Measurements from ENCODE around the gene RBM15. TPM values are rescaled to one million over a fixed set of nuclear protein-coding genes. Genes with fewer than 3 reads are reported as not detected.

The RBM15 gene
- total and polyA plus RNA-seq, 10 donors, result 3.6 to 63.7 (median 37.5) TPM

GRCh38 chr1:110328274-110328673 is 10.9 kb upstream of the RBM15 start:
- TF ChIP-seq, protein P1, sequence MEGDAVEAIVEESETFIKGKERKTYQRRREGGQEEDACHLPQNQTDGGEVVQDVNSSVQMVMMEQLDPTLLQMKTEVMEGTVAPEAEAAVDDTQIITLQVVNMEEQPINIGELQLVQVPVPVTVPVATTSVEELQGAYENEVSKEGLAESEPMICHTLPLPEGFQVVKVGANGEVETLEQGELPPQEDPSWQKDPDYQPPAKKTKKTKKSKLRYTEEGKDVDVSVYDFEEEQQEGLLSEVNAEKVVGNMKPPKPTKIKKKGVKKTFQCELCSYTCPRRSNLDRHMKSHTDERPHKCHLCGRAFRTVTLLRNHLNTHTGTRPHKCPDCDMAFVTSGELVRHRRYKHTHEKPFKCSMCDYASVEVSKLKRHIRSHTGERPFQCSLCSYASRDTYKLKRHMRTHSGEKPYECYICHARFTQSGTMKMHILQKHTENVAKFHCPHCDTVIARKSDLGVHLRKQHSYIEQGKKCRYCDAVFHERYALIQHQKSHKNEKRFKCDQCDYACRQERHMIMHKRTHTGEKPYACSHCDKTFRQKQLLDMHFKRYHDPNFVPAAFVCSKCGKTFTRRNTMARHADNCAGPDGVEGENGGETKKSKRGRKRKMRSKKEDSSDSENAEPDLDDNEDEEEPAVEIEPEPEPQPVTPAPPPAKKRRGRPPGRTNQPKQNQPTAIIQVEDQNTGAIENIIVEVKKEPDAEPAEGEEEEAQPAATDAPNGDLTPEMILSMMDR (IDR thresholded peaks at IDR 0.05 in 8 of 11, conservative IDR thresholded peaks at IDR 0.05 in 3 of 11), result no peak
- TF ChIP-seq POLR2A (IDR thresholded peaks at IDR 0.05), result no peak
- no peak for TF ChIP-seq POLR2AphosphoS5 (IDR thresholded peaks at IDR 0.05)
- no peak overlapping the region for H3K27ac ChIP-seq
- no peaks in the 10 kb centered on the region for H3K9me3 ChIP-seq
- no peaks in the 10 kb centered on the region for H3K4me1 ChIP-seq
- intact Hi-C loops (cut with DNase I; ENCODE audit: low total_unique reads), result no loop called here
- H3K27me3 ChIP-seq (replicated peaks in 1 of 7), result no peaks in the 10 kb centered on the region
- DNase-seq, result no peak
- H3K36me3 ChIP-seq, result no peaks in the 10 kb centered on the region
- H3K4me3 ChIP-seq, result no peak overlapping the region

DNA sequence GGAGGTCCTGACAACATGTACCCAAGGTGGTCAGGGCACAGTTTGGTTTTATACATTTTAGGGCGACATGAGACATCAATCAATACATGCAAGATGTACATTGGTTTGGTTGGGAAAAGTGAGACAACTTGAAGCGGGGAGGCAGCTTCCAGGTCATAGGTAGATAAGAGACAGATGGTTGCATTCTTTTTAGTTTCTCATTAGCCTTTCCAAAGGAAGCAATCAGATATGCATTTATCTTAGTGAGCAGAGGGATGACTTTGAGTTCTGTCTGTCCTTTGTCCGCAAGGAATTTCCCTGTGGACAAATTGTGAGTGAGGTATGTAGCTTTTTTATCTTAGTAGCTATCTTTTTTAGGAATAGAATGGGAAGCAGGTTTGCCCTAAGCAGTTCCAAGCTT is 10.5 kb upstream of the RBM15 start:
- no peaks in the 10 kb centered on the region for H3K36me3 ChIP-seq
- H3K4me1 ChIP-seq, result no peaks in the 10 kb centered on the region
- H3K27ac ChIP-seq, result no peak overlapping the region
- H3K9me3 ChIP-seq, result no peaks in the 10 kb centered on the region
- intact Hi-C loops (cut with DNase I; ENCODE audit: low total_unique reads), result no loop called here
- 94 to 97% (median 95%) methylated on average over 3 of the region's 3 CpGs for WGBS, 5 donors
- no peaks in the 10 kb centered on the region for H3K27me3 ChIP-seq (replicated peaks in 1 of 7)
- TF ChIP-seq POLR2A (IDR thresholded peaks at IDR 0.05) (no peak), POLR2AphosphoS5 (IDR thresholded peaks at IDR 0.05) (no peak)
- TF ChIP-seq, protein P1 (IDR thresholded peaks at IDR 0.05 in 8 of 11, conservative IDR thresholded peaks at IDR 0.05 in 3 of 11), result no peak
- no peak overlapping the region for H3K4me3 ChIP-seq
- DNase-seq, result no peak

DNA sequence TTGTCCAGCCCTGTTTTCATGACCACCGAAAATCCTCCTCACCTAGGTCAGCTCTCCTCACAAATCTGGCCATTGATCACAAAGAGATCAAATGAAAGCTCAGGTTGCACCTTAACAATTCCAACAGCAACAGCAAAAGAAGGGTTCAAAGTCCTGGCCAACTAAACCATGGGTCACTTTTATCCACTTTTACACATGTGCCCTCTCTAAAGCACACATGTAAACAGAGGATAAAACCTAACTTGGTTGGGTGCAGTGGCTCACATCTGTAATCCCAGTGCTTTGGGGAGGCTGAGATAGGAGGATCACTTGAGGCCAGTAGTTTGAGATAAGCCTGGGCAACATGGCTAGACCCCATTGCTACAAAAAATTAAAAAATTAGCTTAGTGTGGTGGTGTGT is 3.9 kb upstream of the RBM15 start:
- TF ChIP-seq, protein P1 (IDR thresholded peaks at IDR 0.05 in 8 of 11, conservative IDR thresholded peaks at IDR 0.05 in 3 of 11), result no peak
- TF ChIP-seq POLR2A (IDR thresholded peaks at IDR 0.05), result no peak
- no peak for TF ChIP-seq POLR2AphosphoS5 (IDR thresholded peaks at IDR 0.05)
- intact Hi-C loops (cut with DNase I; ENCODE audit: low total_unique reads), result loop anchor here (5.0 kb wide), 1 partner anchor 72 kb away; the partner anchor contains the start of gene LAMTOR5
- Histone ChIP-seq H3K9me3 (no peaks in the 10 kb centered on the region), H3K36me3 (no peaks in the 10 kb centered on the region), H3K4me1 (peaks cover 10 to 24% (median 13%) of the 10 kb centered on the region in 6 donors), H3K4me3 (no peak overlapping the region), H3K27ac (no peak overlapping the region), H3K27me3 (replicated peaks in 1 of 7) (no peaks in the 10 kb centered on the region)
- WGBS, 5 donors, result 88 to 100% (median 93%) methylated on average over 1 of the region's 1 CpG
- DNase-seq, result no peak

GRCh38 chr1:110336300-110337039 is 2.7 kb upstream of the RBM15 start:
- Histone ChIP-seq H3K4me3 (no peak overlapping the region), H3K9me3 (no peaks in the 10 kb centered on the region), H3K27me3 (replicated peaks in 1 of 7) (no peaks in the 10 kb centered on the region), H3K36me3 (peaks cover 0 to 11% (median 10%) of the 10 kb centered on the region in 6 donors), H3K4me1 (peaks cover 22 to 36% (median 25%) of the 10 kb centered on the region in 6 donors), H3K27ac (peak overlapping the region in 3 of 8 donors; percentile 97 to 100 (median 98))
- intact Hi-C loops (cut with DNase I; ENCODE audit: low total_unique reads), result loop anchor here (5.0 kb wide), 1 partner anchor 71 kb away; the partner anchor contains the start of gene LAMTOR5
- no peak for TF ChIP-seq POLR2AphosphoS5 (IDR thresholded peaks at IDR 0.05)
- TF ChIP-seq, protein P1 (IDR thresholded peaks at IDR 0.05 in 8 of 11, conservative IDR thresholded peaks at IDR 0.05 in 3 of 11), result no peak
- TF ChIP-seq POLR2A (IDR thresholded peaks at IDR 0.05), result no peak
- 72 to 88% (median 74%) methylated on average over 1 of the region's 1 CpG for WGBS, 5 donors
- no peak for DNase-seq

Data from spleen (tissue), 11 donors.